ENCODE results near the gene PIBF1. TPM values are rescaled to one million over a fixed set of nuclear protein-coding genes. Genes with fewer than 3 reads are reported as not detected.

Gene PIBF1
- total RNA-seq, 1 experiment from 2014 or later: 30.6 TPM

DNA sequence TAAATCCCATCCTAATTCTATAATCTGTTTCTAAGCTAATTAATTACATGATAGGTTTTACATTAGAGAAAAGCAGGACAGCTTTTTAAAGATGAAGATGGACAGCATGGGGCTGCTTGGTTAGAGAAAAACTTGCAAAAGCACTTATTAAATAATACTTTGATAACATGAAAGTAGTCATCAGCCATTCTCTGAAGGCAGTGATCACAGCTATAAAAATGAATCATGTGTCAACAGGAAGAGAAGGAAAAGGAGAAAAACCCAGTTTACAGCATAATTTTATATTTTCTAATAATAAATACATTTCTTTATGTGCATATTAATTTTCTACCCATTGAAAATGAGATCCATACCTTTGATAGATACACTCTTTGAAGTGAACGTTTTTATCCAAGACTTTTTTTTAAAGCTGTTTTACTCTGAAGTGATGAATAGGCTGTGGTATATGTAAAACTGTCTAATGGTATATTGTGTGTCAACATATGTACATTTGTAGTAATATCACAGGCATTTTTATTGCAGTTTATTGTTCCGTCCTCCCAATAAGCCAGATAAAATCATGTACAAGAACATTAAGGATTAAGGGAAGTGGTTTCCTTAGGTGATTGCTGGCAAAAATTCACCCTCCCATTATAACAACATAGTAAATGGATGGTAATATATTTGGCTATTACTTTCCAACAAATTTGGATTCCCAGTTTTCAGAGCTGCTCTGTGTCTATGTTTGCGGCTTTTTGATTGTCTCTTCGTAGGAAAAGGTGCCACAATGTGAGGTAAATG is 275.5 kb downstream of the PIBF1 start:
- Histone ChIP-seq H3K27me3 (replicated peaks; ENCODE audit: insufficient read depth, low read depth, low read length, poor library complexity) (no peaks in the 10 kb centered on the region), H3K4me1 (ENCODE audit: insufficient read depth, low read length, poor library complexity, severe bottlenecking) (peaks cover 17% of the 10 kb centered on the region), H3K4me3 (ENCODE audit: low read depth, low read length, poor library complexity, severe bottlenecking) (no peak overlapping the region), H3K9me3 (ENCODE audit: low read depth, low read length, poor library complexity, severe bottlenecking) (no peaks in the 10 kb centered on the region), H3K27ac (ENCODE audit: low read depth, low read length, poor library complexity, severe bottlenecking) (no peak overlapping the region), H3K36me3 (ENCODE audit: insufficient read depth, low read length, poor library complexity, severe bottlenecking) (no peaks in the 10 kb centered on the region)
- BruUV-seq (replicated peaks): no TSS peak
- CTCF ChIA-PET: no interaction called here
- intact Hi-C loops (cut with micrococcal nuclease; ENCODE audit: unreplicated experiment): loop anchor here (5.0 kb wide), 2 partner anchors 215 to 370 kb away; no protein-coding TSS in a partner anchor
- TF ChIP-seq, protein P1, sequence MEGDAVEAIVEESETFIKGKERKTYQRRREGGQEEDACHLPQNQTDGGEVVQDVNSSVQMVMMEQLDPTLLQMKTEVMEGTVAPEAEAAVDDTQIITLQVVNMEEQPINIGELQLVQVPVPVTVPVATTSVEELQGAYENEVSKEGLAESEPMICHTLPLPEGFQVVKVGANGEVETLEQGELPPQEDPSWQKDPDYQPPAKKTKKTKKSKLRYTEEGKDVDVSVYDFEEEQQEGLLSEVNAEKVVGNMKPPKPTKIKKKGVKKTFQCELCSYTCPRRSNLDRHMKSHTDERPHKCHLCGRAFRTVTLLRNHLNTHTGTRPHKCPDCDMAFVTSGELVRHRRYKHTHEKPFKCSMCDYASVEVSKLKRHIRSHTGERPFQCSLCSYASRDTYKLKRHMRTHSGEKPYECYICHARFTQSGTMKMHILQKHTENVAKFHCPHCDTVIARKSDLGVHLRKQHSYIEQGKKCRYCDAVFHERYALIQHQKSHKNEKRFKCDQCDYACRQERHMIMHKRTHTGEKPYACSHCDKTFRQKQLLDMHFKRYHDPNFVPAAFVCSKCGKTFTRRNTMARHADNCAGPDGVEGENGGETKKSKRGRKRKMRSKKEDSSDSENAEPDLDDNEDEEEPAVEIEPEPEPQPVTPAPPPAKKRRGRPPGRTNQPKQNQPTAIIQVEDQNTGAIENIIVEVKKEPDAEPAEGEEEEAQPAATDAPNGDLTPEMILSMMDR (conservative IDR thresholded peaks at IDR 0.05; ENCODE audit: low read depth, low read length): no peak
- no peak for TF ChIP-seq EZH2 (IDR thresholded peaks at IDR 0.05; ENCODE audit: borderline replicate concordance, low read depth, low read length, poor library complexity, severe bottlenecking)
- no peak for DNase-seq (ENCODE audit: low spot score)
- POLR2A ChIA-PET (ENCODE audit: low non-redundant PET): no interaction called here

DNA sequence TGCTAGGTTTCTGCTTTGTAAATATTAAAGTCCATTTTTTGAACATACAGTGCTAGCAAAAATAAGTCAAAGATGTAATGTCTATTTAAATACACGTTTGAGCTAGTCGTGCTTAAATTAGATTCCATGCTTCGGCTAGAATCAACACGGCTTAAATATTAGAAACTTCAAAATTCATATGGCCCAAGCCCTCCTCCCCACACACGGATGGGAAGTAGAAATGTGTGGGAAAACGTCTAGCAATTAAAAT is 276.1 kb downstream of the PIBF1 start:
- no peaks in the 10 kb centered on the region for H3K27me3 ChIP-seq (replicated peaks; ENCODE audit: insufficient read depth, low read depth, low read length, poor library complexity)
- DNase-seq (ENCODE audit: low spot score): no peak
- H3K36me3 ChIP-seq (ENCODE audit: insufficient read depth, low read length, poor library complexity, severe bottlenecking): no peaks in the 10 kb centered on the region
- BruUV-seq (replicated peaks): no TSS peak
- H3K4me1 ChIP-seq (ENCODE audit: insufficient read depth, low read length, poor library complexity, severe bottlenecking): peaks cover 17% of the 10 kb centered on the region
- intact Hi-C loops (cut with micrococcal nuclease; ENCODE audit: unreplicated experiment): loop anchor here (5.0 kb wide), 2 partner anchors 216 to 369 kb away; no protein-coding TSS in a partner anchor
- CTCF ChIA-PET: no interaction called here
- POLR2A ChIA-PET (ENCODE audit: low non-redundant PET): interaction anchor here (0.5 kb wide), 1 partner anchor 12 kb away, joined by 3 read pairs; no protein-coding TSS in a partner anchor
- no peaks in the 10 kb centered on the region for H3K9me3 ChIP-seq (ENCODE audit: low read depth, low read length, poor library complexity, severe bottlenecking)
- peak overlapping the region; percentile 65 for H3K4me3 ChIP-seq (ENCODE audit: low read depth, low read length, poor library complexity, severe bottlenecking)
- no peak overlapping the region for H3K27ac ChIP-seq (ENCODE audit: low read depth, low read length, poor library complexity, severe bottlenecking)
- TF ChIP-seq, protein P1 (conservative IDR thresholded peaks at IDR 0.05; ENCODE audit: low read depth, low read length): no peak
- no peak for TF ChIP-seq EZH2 (IDR thresholded peaks at IDR 0.05; ENCODE audit: borderline replicate concordance, low read depth, low read length, poor library complexity, severe bottlenecking)

DNA sequence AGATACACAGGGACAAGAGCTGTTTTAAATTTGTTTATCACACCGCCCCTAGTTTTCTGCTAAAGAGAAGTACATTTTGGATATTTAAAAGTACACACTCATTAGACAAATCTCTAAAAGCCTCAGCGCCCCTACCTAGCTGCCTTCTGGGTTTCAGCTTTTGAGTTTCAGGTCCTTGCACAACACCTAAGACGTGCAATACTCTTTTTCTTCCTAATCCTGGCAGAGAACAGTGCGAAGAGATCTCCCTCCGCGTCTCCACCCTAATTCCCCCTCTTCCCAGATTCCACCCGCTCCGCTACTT is 276.5 kb downstream of the PIBF1 start:
- TF ChIP-seq, protein P1 (conservative IDR thresholded peaks at IDR 0.05; ENCODE audit: low read depth, low read length): no peak
- TF ChIP-seq EZH2 (IDR thresholded peaks at IDR 0.05; ENCODE audit: borderline replicate concordance, low read depth, low read length, poor library complexity, severe bottlenecking): no peak
- Histone ChIP-seq H3K4me3 (ENCODE audit: low read depth, low read length, poor library complexity, severe bottlenecking) (peak overlapping the region; percentile 65), H3K27ac (ENCODE audit: low read depth, low read length, poor library complexity, severe bottlenecking) (no peak overlapping the region), H3K9me3 (ENCODE audit: low read depth, low read length, poor library complexity, severe bottlenecking) (no peaks in the 10 kb centered on the region), H3K36me3 (ENCODE audit: insufficient read depth, low read length, poor library complexity, severe bottlenecking) (no peaks in the 10 kb centered on the region), H3K27me3 (replicated peaks; ENCODE audit: insufficient read depth, low read depth, low read length, poor library complexity) (no peaks in the 10 kb centered on the region), H3K4me1 (ENCODE audit: insufficient read depth, low read length, poor library complexity, severe bottlenecking) (peaks cover 17% of the 10 kb centered on the region)
- no TSS peak for BruUV-seq (replicated peaks)
- DNase-seq (ENCODE audit: low spot score): no peak
- ChIA-PET POLR2A (ENCODE audit: low non-redundant PET) (interaction anchor here (0.5 kb wide), 1 partner anchor 11 kb away, joined by 3 read pairs; no protein-coding TSS in a partner anchor), CTCF (no interaction called here)
- intact Hi-C loops (cut with micrococcal nuclease; ENCODE audit: unreplicated experiment): loop anchor here (5.0 kb wide), 2 partner anchors 216 to 369 kb away; no protein-coding TSS in a partner anchor

Data from A673 (cell line).